NB4 (cell line): ENCODE measurements around the gene PHACTR3.

Source experiments
- MYC ChIP-seq: IDR thresholded peaks from 2 replicates; pipeline ENCODE4 v1.6.1; 2011; ENCODE audit warnings: low read depth, low read length
- POLR2A ChIP-seq: IDR thresholded peaks from 2 replicates; pipeline ENCODE4 v1.6.1; 2011; ENCODE audit warnings: mild to moderate bottlenecking; ENCODE audit not compliant: insufficient read length; ENCODE audit errors: extremely low read depth
- TF ChIP-seq, protein P1 (sequence below): IDR thresholded peaks from one replicate; pipeline ENCODE4 v1.5.1; 2012; ENCODE audit warnings: low read depth, low read length

- TF ChIP-seq, protein P1, sequence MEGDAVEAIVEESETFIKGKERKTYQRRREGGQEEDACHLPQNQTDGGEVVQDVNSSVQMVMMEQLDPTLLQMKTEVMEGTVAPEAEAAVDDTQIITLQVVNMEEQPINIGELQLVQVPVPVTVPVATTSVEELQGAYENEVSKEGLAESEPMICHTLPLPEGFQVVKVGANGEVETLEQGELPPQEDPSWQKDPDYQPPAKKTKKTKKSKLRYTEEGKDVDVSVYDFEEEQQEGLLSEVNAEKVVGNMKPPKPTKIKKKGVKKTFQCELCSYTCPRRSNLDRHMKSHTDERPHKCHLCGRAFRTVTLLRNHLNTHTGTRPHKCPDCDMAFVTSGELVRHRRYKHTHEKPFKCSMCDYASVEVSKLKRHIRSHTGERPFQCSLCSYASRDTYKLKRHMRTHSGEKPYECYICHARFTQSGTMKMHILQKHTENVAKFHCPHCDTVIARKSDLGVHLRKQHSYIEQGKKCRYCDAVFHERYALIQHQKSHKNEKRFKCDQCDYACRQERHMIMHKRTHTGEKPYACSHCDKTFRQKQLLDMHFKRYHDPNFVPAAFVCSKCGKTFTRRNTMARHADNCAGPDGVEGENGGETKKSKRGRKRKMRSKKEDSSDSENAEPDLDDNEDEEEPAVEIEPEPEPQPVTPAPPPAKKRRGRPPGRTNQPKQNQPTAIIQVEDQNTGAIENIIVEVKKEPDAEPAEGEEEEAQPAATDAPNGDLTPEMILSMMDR: no peak
- TF ChIP-seq POLR2A (no peak), MYC (no peak)
Observed at GRCh38 chr20:59657459-59658046, 53.2 kb downstream of the PHACTR3 start.
